ENCODE measurements around the gene ATF5. TPM values are rescaled to one million over a fixed set of nuclear protein-coding genes. Genes with fewer than 3 reads are reported as not detected.

ATF5 gene
- total and polyA plus RNA-seq, 2 of the 8 experiments (the other 6 are each of a cell fraction or from before 2014, with no cell fraction given), result 6.2 to 13.1 TPM

- TF ChIP-seq CHD7 (IDR thresholded peaks at IDR 0.05; ENCODE audit: insufficient replicate concordance, low read length), result no peak
- peak; percentile 29; the same call in 1 of the 2 replicates for TF ChIP-seq JUND (IDR thresholded peaks at IDR 0.05; ENCODE audit: low read length)
- no peak for TF ChIP-seq CBX5 (IDR thresholded peaks at IDR 0.05; ENCODE audit: low read depth, low read length)
- TF ChIP-seq FOSL1 (IDR thresholded peaks at IDR 0.05; ENCODE audit: insufficient read depth, low read depth, low read length), result no peak
- TF ChIP-seq EP300 (IDR thresholded peaks at IDR 0.05; ENCODE audit: borderline replicate concordance in 1 of 2, low read depth in 2 of 2, low read length in 2 of 2), result peak in 1 of 2 experiments; percentile 47; a peak in 1 of 3 replicates
- no peak for TF ChIP-seq KDM1A (IDR thresholded peaks at IDR 0.05; ENCODE audit: borderline replicate concordance, low read length)
- no peak for TF ChIP-seq HDAC6 (IDR thresholded peaks at IDR 0.05; ENCODE audit: low read depth, low read length)
- peak; percentile 85; the same call in 1 of the 2 replicates for TF ChIP-seq TCF12 (IDR thresholded peaks at IDR 0.05; ENCODE audit: low read depth, low read length)
- peak in 1 of 2 experiments; percentile 93; a peak in 2 of 4 replicates for TF ChIP-seq HDAC2 (IDR thresholded peaks at IDR 0.05; ENCODE audit: borderline replicate concordance in 1 of 2, low read depth in 2 of 2, low read length in 2 of 2)
- TF ChIP-seq POLR2A (IDR thresholded peaks at IDR 0.05; ENCODE audit: control extremely low read depth in 1 of 2, low read depth in 2 of 2, low read length in 2 of 2), result no peak
These were observed 39.2 kb upstream of the ATF5 start (continued) for GRCh38 chr19:49889687-49890348.

Measured in H1 (cell line).